GM23338 (cell line): ENCODE measurements around the gene HMX2. TPM values are rescaled to one million over a fixed set of nuclear protein-coding genes. Genes with fewer than 3 reads are reported as not detected.

Experiments
- ATAC-seq: fragments of 200-7000 bp; cut with Tn5 transposase; 3 replicates; pipeline ENCODE4 v1.9.1; 2020
- DNase-seq: peaks from one replicate; pipeline ENCODE4 v3.0.0-alpha.2; 2015; ENCODE audit warnings: low spot score
- H2AFZ ChIP-seq: fragments of 200-600 bp; sonication (generic); 2 replicates; pipeline ENCODE4 v1.8.0; 2016; ENCODE audit warnings: antibody characterized with exemption, mild to moderate bottlenecking, moderate library complexity
- H3F3A ChIP-seq: fragments of 200-600 bp; sonication (generic); replicated peaks from 2 replicates; pipeline ENCODE4 v1.8.0; 2017; ENCODE audit warnings: antibody characterized with exemption, mixed run types, low read depth
- H3K27ac ChIP-seq: fragments of 200-600 bp; sonication (generic); 2 replicates; pipeline ENCODE4 v1.6.1; 2016; ENCODE audit warnings: low read depth
- H3K27me3 ChIP-seq: fragments of 200-600 bp; sonication (generic); 2 replicates; pipeline ENCODE4 v1.8.0; 2016; ENCODE audit warnings: mild to moderate bottlenecking, mixed run types, moderate library complexity; ENCODE audit not compliant: insufficient read depth
- H3K36me3 ChIP-seq: fragments of 200-600 bp; sonication (generic); 2 replicates; pipeline ENCODE4 v1.8.0; 2016; ENCODE audit warnings: mild to moderate bottlenecking; ENCODE audit not compliant: insufficient read depth
- H3K4me1 ChIP-seq: fragments of 200-600 bp; sonication (generic); 2 replicates; pipeline ENCODE4 v1.8.0; 2016; ENCODE audit warnings: mild to moderate bottlenecking, moderate library complexity; ENCODE audit not compliant: insufficient read depth
- H3K4me2 ChIP-seq: fragments of 200-600 bp; sonication (generic); 2 replicates; pipeline ENCODE4 v1.7.1; 2017; ENCODE audit warnings: mixed run types
- H3K4me3 ChIP-seq: fragments of 200-600 bp; sonication (generic); 2 replicates; pipeline ENCODE4 v1.6.1; 2016; ENCODE audit warnings: mixed run types
- H3K79me2 ChIP-seq: fragments of 200-600 bp; sonication (generic); replicated peaks from 2 replicates; pipeline ENCODE4 v1.8.0; 2017; ENCODE audit warnings: mild to moderate bottlenecking; ENCODE audit not compliant: insufficient read depth
- H3K9me2 ChIP-seq: fragments of 200-600 bp; sonication (generic); 2 replicates; pipeline ENCODE4 v1.8.0; 2017; ENCODE audit not compliant: insufficient read depth
- H4K20me1 ChIP-seq: fragments of 200-600 bp; sonication (generic); replicated peaks from 2 replicates; pipeline ENCODE4 v1.8.0; 2017; ENCODE audit warnings: mild to moderate bottlenecking; ENCODE audit not compliant: insufficient read depth
- H3K27ac Mint-ChIP-seq: 2 replicates; pipeline ENCODE4 v1.8.0; 2020; ENCODE audit warnings: inconsistent platforms, mild to moderate bottlenecking, moderate library complexity, mixed read lengths
- H3K27me3 Mint-ChIP-seq: 3 replicates; pipeline ENCODE4 v1.8.0; 2022; ENCODE audit warnings: low read depth, mild to moderate bottlenecking, moderate library complexity, mixed read lengths, inconsistent platforms; ENCODE audit not compliant: insufficient read depth, poor library complexity
- H3K36me3 Mint-ChIP-seq: 3 replicates; pipeline ENCODE4 v1.8.0; 2021; ENCODE audit warnings: low read depth, mild to moderate bottlenecking, inconsistent platforms, moderate library complexity, mixed read lengths
- H3K4me1 Mint-ChIP-seq: 3 replicates; pipeline ENCODE4 v1.8.0; 2020; ENCODE audit warnings: mild to moderate bottlenecking, inconsistent platforms, mixed read lengths
- H3K4me3 Mint-ChIP-seq: 3 replicates; pipeline ENCODE4 v1.8.0; 2021; ENCODE audit warnings: moderate library complexity, mild to moderate bottlenecking, inconsistent platforms, mixed read lengths
- H3K9me3 Mint-ChIP-seq: 3 replicates; pipeline ENCODE4 v1.8.0; 2020; ENCODE audit warnings: moderate library complexity, mild to moderate bottlenecking, inconsistent platforms, mixed read lengths
- CREB1 ChIP-seq: fragments of 250-450 bp; sonication (Bioruptor Pico); IDR thresholded peaks from 2 replicates; pipeline ENCODE4 v1.5.0; 2020; ENCODE audit warnings: low read depth, mild to moderate bottlenecking, moderate library complexity
- CTCF ChIP-seq, 2 experiments: fragments of 200-600 bp in 1 of 2; sonication (generic) in 1 of 2; conservative IDR thresholded peaks; 2 replicates each; pipeline versions ENCODE4 v1.5.1 to v1.6.1; 2016 to 2017; ENCODE audit warnings: antibody characterized with exemption in 2 of 2, low read depth in 2 of 2, mild to moderate bottlenecking in 2 of 2, moderate library complexity in 1 of 2
- EZH2 ChIP-seq: fragments of 200-600 bp; sonication (generic); IDR thresholded peaks from one replicate; pipeline ENCODE4 v1.8.0; 2017; ENCODE audit warnings: antibody characterized with exemption, mild to moderate bottlenecking, low read depth; ENCODE audit not compliant: unreplicated experiment
- EZH2phosphoT487 ChIP-seq: fragments of 200-600 bp; sonication (generic); IDR thresholded peaks from one replicate; pipeline ENCODE4 v1.8.1; 2018; ENCODE audit warnings: antibody characterized with exemption; ENCODE audit not compliant: unreplicated experiment
- JUNB ChIP-seq: IDR thresholded peaks from one replicate; pipeline ENCODE4 v1.6.1; 2016; ENCODE audit warnings: antibody characterized with exemption; ENCODE audit not compliant: unreplicated experiment
- NANOG ChIP-seq: IDR thresholded peaks from 2 replicates; pipeline ENCODE4 v1.6.1; 2016; ENCODE audit warnings: antibody characterized with exemption, borderline replicate concordance
- ZNF114 ChIP-seq: fragments of 250-450 bp; sonication (Bioruptor Pico); IDR thresholded peaks from 2 replicates; pipeline ENCODE4 v1.5.0; 2020; ENCODE audit warnings: mild to moderate bottlenecking, moderate library complexity
- ZNF331 ChIP-seq: fragments of 250-450 bp; sonication (Bioruptor Pico); IDR thresholded peaks from 2 replicates; pipeline ENCODE4 v1.5.0; 2020; ENCODE audit warnings: low read depth, mild to moderate bottlenecking, moderate library complexity
- polyA plus RNA-seq: library from polyadenylated mRNA; unstranded; fragments of >200 nt; fragmentation: Nextera tagmentation; extraction: Ambion mirVana; gene quantifications from 2 replicates; pipeline ENCODE4 v1.2.1, GENCODE V29; 2016
- total RNA-seq: library from RNA; depleted of rRNA; stranded (reverse); fragments of >200 nt; shearing (Covaris generic); gene quantifications from 2 replicates; pipeline ENCODE4 v1.2.3, GENCODE V29; 2014
- TF ChIP-seq, protein P1 (sequence below): IDR thresholded peaks from one replicate; pipeline ENCODE4 v1.6.1; 2018; ENCODE audit warnings: antibody characterized with exemption; ENCODE audit not compliant: unreplicated experiment
- TF ChIP-seq, protein P2 (sequence below): IDR thresholded peaks from 2 replicates; pipeline ENCODE4 v1.6.1; 2016; ENCODE audit warnings: antibody characterized with exemption

HMX2 gene
- total and polyA plus RNA-seq, 2 experiments from 2014 or later = 2.6 to 3.4 TPM

DNA sequence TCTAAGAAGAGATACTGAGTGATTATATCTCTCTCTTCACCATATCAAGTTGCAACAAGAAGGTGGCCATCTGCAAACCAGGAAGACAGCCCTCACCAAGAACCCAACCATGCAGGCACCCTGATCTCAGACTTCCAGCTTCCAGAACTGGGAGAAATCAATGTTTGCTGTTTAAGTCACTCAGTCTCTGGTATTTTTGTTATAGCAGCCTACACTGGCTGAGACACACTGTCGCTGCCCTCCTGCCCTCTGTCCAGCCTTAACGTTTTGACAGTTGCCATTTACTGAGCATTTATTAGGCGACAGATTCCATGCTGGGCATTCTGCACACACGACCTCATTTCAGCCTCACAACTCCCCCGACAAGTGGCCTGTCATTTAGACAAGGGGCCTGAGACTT, 21.7 kb upstream of the HMX2 start (continued):
- no peak for TF ChIP-seq ZNF331
- TF ChIP-seq, protein P1, sequence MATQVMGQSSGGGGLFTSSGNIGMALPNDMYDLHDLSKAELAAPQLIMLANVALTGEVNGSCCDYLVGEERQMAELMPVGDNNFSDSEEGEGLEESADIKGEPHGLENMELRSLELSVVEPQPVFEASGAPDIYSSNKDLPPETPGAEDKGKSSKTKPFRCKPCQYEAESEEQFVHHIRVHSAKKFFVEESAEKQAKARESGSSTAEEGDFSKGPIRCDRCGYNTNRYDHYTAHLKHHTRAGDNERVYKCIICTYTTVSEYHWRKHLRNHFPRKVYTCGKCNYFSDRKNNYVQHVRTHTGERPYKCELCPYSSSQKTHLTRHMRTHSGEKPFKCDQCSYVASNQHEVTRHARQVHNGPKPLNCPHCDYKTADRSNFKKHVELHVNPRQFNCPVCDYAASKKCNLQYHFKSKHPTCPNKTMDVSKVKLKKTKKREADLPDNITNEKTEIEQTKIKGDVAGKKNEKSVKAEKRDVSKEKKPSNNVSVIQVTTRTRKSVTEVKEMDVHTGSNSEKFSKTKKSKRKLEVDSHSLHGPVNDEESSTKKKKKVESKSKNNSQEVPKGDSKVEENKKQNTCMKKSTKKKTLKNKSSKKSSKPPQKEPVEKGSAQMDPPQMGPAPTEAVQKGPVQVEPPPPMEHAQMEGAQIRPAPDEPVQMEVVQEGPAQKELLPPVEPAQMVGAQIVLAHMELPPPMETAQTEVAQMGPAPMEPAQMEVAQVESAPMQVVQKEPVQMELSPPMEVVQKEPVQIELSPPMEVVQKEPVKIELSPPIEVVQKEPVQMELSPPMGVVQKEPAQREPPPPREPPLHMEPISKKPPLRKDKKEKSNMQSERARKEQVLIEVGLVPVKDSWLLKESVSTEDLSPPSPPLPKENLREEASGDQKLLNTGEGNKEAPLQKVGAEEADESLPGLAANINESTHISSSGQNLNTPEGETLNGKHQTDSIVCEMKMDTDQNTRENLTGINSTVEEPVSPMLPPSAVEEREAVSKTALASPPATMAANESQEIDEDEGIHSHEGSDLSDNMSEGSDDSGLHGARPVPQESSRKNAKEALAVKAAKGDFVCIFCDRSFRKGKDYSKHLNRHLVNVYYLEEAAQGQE = no peak

GRCh38 chr10:123129618-123130271, 18.2 kb upstream of the HMX2 start:
- peaks cover 55% of the 10 kb centered on the region for H3K27me3 Mint-ChIP-seq
- TF ChIP-seq ZNF331 (no peak), NANOG (no peak), EZH2 (no peak), JUNB (no peak), ZNF114 (CRISPR knock-in tag) (no peak), EZH2phosphoT487 (no peak), CREB1 (no peak), CTCF (conservative IDR thresholded peaks at IDR 0.05; ENCODE audit: low read depth in 2 of 2) (no peak)
- TF ChIP-seq, protein P1 = no peak
- TF ChIP-seq, protein P2, sequence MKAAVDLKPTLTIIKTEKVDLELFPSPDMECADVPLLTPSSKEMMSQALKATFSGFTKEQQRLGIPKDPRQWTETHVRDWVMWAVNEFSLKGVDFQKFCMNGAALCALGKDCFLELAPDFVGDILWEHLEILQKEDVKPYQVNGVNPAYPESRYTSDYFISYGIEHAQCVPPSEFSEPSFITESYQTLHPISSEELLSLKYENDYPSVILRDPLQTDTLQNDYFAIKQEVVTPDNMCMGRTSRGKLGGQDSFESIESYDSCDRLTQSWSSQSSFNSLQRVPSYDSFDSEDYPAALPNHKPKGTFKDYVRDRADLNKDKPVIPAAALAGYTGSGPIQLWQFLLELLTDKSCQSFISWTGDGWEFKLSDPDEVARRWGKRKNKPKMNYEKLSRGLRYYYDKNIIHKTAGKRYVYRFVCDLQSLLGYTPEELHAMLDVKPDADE = no peak

More at GRCh38 chr10:123129618-123130271, 18.2 kb upstream of the HMX2 start:
- no peaks in the 10 kb centered on the region for H3K79me2 ChIP-seq
- no peaks in the 10 kb centered on the region for H3K36me3 ChIP-seq
- H2AFZ ChIP-seq = no peak overlapping the region
- H3K4me3 ChIP-seq = no peak overlapping the region
- Mint-ChIP-seq H3K36me3 (no peaks in the 10 kb centered on the region; the same call in 2 of the 3 replicates), H3K4me3 (no peak overlapping the region), H3K9me3 (peaks cover 11% of the 10 kb centered on the region; the same call in 2 of the 3 replicates), H3K27ac (no peak overlapping the region), H3K4me1 (peaks cover 24% of the 10 kb centered on the region)
- peaks cover 18% of the 10 kb centered on the region; the same call in 1 of the 2 replicates for H3F3A ChIP-seq
- no peak overlapping the region for H3K4me2 ChIP-seq
- H3K27me3 ChIP-seq = peaks cover 65% of the 10 kb centered on the region
- no peaks in the 10 kb centered on the region; the same call in 1 of the 2 replicates for H4K20me1 ChIP-seq
- H3K9me2 ChIP-seq = no peaks in the 10 kb centered on the region
- peaks cover 11% of the 10 kb centered on the region for H3K4me1 ChIP-seq
- H3K27ac ChIP-seq = no peak overlapping the region
- DNase-seq (no peak), ATAC-seq (no peak)
